NK-92 treated with Interleukin-12 subunit alpha and Interleukin-12 subunit beta, amount 100 ng/mL, for 24 hours (cell line): ENCODE data around the gene CYB5A.

Experiments
- DNase-seq: peaks from one replicate; lab custom pipeline; 2025; lab: John Stamatoyannopoulos, UW

The CYB5A gene

GRCh38 chr18:74244554-74244953 lies 47.2 kb downstream of the CYB5A start:
- no peak for DNase-seq

- no peak for DNase-seq
Observed at GRCh38 chr18:74243127-74243526, 48.6 kb downstream of the CYB5A start.

GRCh38 chr18:74242438-74243096 lies 49.2 kb downstream of the CYB5A start:
- no peak for DNase-seq

GRCh38 chr18:74241970-74242369 lies 49.8 kb downstream of the CYB5A start:
- no peak for DNase-seq

GRCh38 chr18:74241426-74241825 lies 50.3 kb downstream of the CYB5A start:
- DNase-seq: no peak

GRCh38 chr18:74239567-74239966 lies 52.2 kb downstream of the CYB5A start:
- no peak for DNase-seq

GRCh38 chr18:74234326-74235171 lies 57.2 kb downstream of the CYB5A start:
- no peak for DNase-seq

- no peak for DNase-seq
Observed at GRCh38 chr18:74233933-74234325, 57.8 kb downstream of the CYB5A start.

GRCh38 chr18:74230922-74231714 lies 60.6 kb downstream of the CYB5A start:
- no peak for DNase-seq

GRCh38 chr18:74229891-74230290 lies 61.9 kb downstream of the CYB5A start:
- DNase-seq: no peak

- no peak for DNase-seq
Observed at GRCh38 chr18:74229005-74229404, 62.8 kb downstream of the CYB5A start.

GRCh38 chr18:74228312-74228711 lies 63.5 kb downstream of the CYB5A start:
- DNase-seq: no peak

GRCh38 chr18:74226666-74227065 lies 65.1 kb downstream of the CYB5A start:
- DNase-seq: no peak

GRCh38 chr18:74226156-74226555 lies 65.6 kb downstream of the CYB5A start:
- no peak for DNase-seq

GRCh38 chr18:74225193-74225840 lies 66.4 kb downstream of the CYB5A start:
- no peak for DNase-seq

- no peak for DNase-seq
Observed at GRCh38 chr18:74222710-74223494, 68.9 kb downstream of the CYB5A start.

GRCh38 chr18:74221081-74221480 lies 70.7 kb downstream of the CYB5A start:
- no peak for DNase-seq

GRCh38 chr18:74219056-74219455 lies 72.7 kb downstream of the CYB5A start:
- no peak for DNase-seq

GRCh38 chr18:74217476-74218143 lies 74.2 kb downstream of the CYB5A start:
- DNase-seq: no peak

GRCh38 chr18:74216661-74217110 lies 75.1 kb downstream of the CYB5A start:
- no peak for DNase-seq

- DNase-seq: no peak
Observed at GRCh38 chr18:74215863-74216262, 75.9 kb downstream of the CYB5A start.
